ENCODE results near the gene NEDD4.
"Not testable (repeated sequence)": the region's sequence is repeated elsewhere in the genome, so short reads cannot be mapped to it uniquely, and the experiment has no call there.

The NEDD4 gene

GRCh38 chr15:55834331-55834730 lies 159.1 kb downstream of the NEDD4 start:
- in situ Hi-C loops (cut with MboI; ENCODE audit: low sequenced_read_pairs), result no loop called here

- in situ Hi-C loops (cut with MboI; ENCODE audit: low sequenced_read_pairs), result no loop called here
Measured at GRCh38 chr15:55829826-55830225, 163.6 kb downstream of the NEDD4 start.

GRCh38 chr15:55827955-55828354 lies 165.5 kb downstream of the NEDD4 start:
- in situ Hi-C loops (cut with MboI; ENCODE audit: low sequenced_read_pairs), result no loop called here

GRCh38 chr15:55827204-55827603 lies 166.2 kb downstream of the NEDD4 start:
- in situ Hi-C loops (cut with MboI; ENCODE audit: low sequenced_read_pairs), result no loop called here

GRCh38 chr15:55824857-55825613 lies 168.4 kb downstream of the NEDD4 start:
- in situ Hi-C loops (cut with MboI; ENCODE audit: low sequenced_read_pairs), result no loop called here

- in situ Hi-C loops (cut with MboI; ENCODE audit: low sequenced_read_pairs), result no loop called here
Measured at GRCh38 chr15:55823699-55824340, 169.6 kb downstream of the NEDD4 start.

- in situ Hi-C loops (cut with MboI; ENCODE audit: low sequenced_read_pairs), result no loop called here
Measured at GRCh38 chr15:55823191-55823670, 170.2 kb downstream of the NEDD4 start.

GRCh38 chr15:55821740-55822139 lies 171.7 kb downstream of the NEDD4 start:
- in situ Hi-C loops (cut with MboI; ENCODE audit: low sequenced_read_pairs), result not testable (repeated sequence)

- in situ Hi-C loops (cut with MboI; ENCODE audit: low sequenced_read_pairs), result no loop called here
Measured at GRCh38 chr15:55820043-55820442, 173.4 kb downstream of the NEDD4 start.

GRCh38 chr15:55819397-55820034 lies 173.9 kb downstream of the NEDD4 start:
- in situ Hi-C loops (cut with MboI; ENCODE audit: low sequenced_read_pairs), result no loop called here

GRCh38 chr15:55816017-55816416 lies 177.4 kb downstream of the NEDD4 start:
- in situ Hi-C loops (cut with MboI; ENCODE audit: low sequenced_read_pairs), result no loop called here

GRCh38 chr15:55802600-55803376 lies 190.6 kb downstream of the NEDD4 start:
- in situ Hi-C loops (cut with MboI; ENCODE audit: low sequenced_read_pairs), result no loop called here

- in situ Hi-C loops (cut with MboI; ENCODE audit: low sequenced_read_pairs), result no loop called here
Measured at GRCh38 chr15:55800216-55800615, 193.2 kb downstream of the NEDD4 start.

GRCh38 chr15:55799291-55800212 lies 193.9 kb downstream of the NEDD4 start:
- in situ Hi-C loops (cut with MboI; ENCODE audit: low sequenced_read_pairs), result no loop called here

GRCh38 chr15:55796321-55796965 lies 197.0 kb downstream of the NEDD4 start:
- in situ Hi-C loops (cut with MboI; ENCODE audit: low sequenced_read_pairs), result no loop called here

GRCh38 chr15:55795031-55795430 lies 198.4 kb downstream of the NEDD4 start:
- in situ Hi-C loops (cut with MboI; ENCODE audit: low sequenced_read_pairs), result no loop called here

GRCh38 chr15:55791551-55792400 lies 201.6 kb downstream of the NEDD4 start:
- in situ Hi-C loops (cut with MboI; ENCODE audit: low sequenced_read_pairs), result no loop called here

GRCh38 chr15:55789066-55789660 lies 204.2 kb downstream of the NEDD4 start:
- in situ Hi-C loops (cut with MboI; ENCODE audit: low sequenced_read_pairs), result no loop called here
